Spinal cord (tissue), 10 donors: Measurements from ENCODE around the gene ZNF217. TPM values are rescaled to one million over a fixed set of nuclear protein-coding genes. Genes with fewer than 3 reads are reported as not detected.
A peak's percentile ranks its signal among the peaks of the same experiment; 100 is the strongest.
"Not testable (repeated sequence)": the region's sequence is repeated elsewhere in the genome, so short reads cannot be mapped to it uniquely, and the experiment has no call there.

Source experiments
- DNase-seq, 6 donors: peaks; one replicate each; pipeline versions ENCODE4 v3.0.0 to v3.0.0-alpha.2; 2013 to 2015; ENCODE audit warnings: low spot score in 6 of 6, low read depth in 4 of 6
- H3K27ac ChIP-seq: one replicate; pipeline ENCODE4 v1.5.1; 2013; ENCODE audit warnings: low read depth, low read length, control low read depth
- H3K27me3 ChIP-seq: one replicate; pipeline ENCODE4 v1.6.1; 2013; ENCODE audit warnings: low read length; ENCODE audit not compliant: control insufficient read depth, insufficient read depth
- H3K36me3 ChIP-seq: one replicate; pipeline ENCODE4 v1.6.1; 2013; ENCODE audit warnings: low read length; ENCODE audit not compliant: control insufficient read depth, insufficient read depth
- H3K4me1 ChIP-seq: one replicate; pipeline ENCODE4 v1.6.1; 2013; ENCODE audit warnings: low read length; ENCODE audit not compliant: control insufficient read depth, insufficient read depth
- H3K4me3 ChIP-seq: one replicate; pipeline ENCODE4 v1.5.1; 2013; ENCODE audit warnings: low read depth, low read length, control low read depth
- H3K9me3 ChIP-seq: one replicate; pipeline ENCODE4 v1.6.1; 2013; ENCODE audit warnings: low read length; ENCODE audit not compliant: control insufficient read depth, insufficient read depth
- WGBS: methylation state at CpG from one replicate; pipeline ENCODE4 v1.1.5; 2013; ENCODE audit warnings: missing lambda C conversion rate; ENCODE audit not compliant: insufficient coverage; 5-methylcytosine and 5-hydroxymethylcytosine counted together
- polyA plus RNA-seq, 2 donors: library from polyadenylated mRNA; unstranded; fragments of 120-200 nt; gene quantifications; one replicate each; pipeline ENCODE4 v1.2.1, GENCODE V29; 2013; ENCODE audit not compliant: insufficient read length in 2 of 2
- total RNA-seq, 2 donors: library from RNA; depleted of rRNA in 1 of 2; stranded (reverse); fragments of 120-200 nt in 1 of 2; fragments of >200 nt in 1 of 2; gene quantifications; one replicate each; pipeline versions ENCODE4 v1.2.3 to v1.2.4, GENCODE V29; 2013 to 2014
- donor health status: healthy.

Gene ZNF217
- total and polyA plus RNA-seq, 4 donors: 5.8 to 10.5 (median 7.2) TPM

- no peak for DNase-seq
Measured at GRCh38 chr20:53599044-53599362, 5.4 kb upstream of the ZNF217 start.

DNA sequence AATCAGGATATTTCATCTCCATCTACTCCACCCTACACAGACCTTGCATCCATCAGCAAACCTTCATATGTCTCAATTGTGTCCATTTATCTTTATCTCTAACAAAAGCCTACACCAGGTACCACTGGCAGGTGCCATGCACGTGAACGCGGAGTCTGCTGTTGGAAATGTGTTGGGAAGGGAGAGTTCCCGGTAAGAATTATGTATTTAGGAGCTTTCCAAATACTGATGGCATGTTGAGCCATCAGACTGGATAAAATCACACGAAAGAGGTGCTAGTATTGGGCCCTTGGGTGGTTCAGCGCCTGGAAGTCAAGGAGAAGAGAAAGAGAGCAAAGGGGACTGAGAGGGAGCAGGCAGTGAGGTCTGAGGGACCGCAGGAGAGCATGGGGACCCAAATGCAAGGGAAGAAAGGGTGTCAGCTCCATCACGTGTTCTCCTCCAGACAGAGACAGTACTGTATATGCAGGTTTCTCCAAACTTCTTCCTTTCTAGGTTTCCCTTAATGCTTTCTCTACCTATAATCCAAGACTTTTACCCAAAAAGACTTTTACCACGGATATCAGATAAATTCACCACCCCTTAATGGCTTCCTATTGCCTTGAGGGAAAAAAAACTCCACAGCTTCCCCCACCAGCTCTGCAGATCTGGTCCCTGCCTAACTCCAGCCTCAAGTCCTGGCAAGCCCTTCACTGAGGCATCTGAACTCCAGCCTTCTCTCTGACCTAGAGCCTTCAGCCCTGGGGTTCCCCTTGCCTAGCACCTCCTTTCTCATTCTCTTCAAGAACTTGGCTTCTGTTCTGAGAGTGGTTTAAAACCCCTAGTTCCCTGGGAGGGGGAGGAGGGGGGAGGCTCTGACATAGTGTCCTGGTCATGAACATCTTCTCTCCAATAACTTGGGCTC lies 4.8 kb upstream of the ZNF217 start:
- H3K4me1 ChIP-seq: no peaks in the 10 kb centered on the region
- no peak overlapping the region for H3K4me3 ChIP-seq
- no peaks in the 10 kb centered on the region for H3K36me3 ChIP-seq
- DNase-seq: no peak
- H3K27ac ChIP-seq: no peak overlapping the region
- no peaks in the 10 kb centered on the region for H3K9me3 ChIP-seq
- H3K27me3 ChIP-seq: no peaks in the 10 kb centered on the region
- 90% methylated on average over 8 of the region's 9 CpGs for WGBS

More at GRCh38 chr20:53599044-53599362, 5.4 kb upstream of the ZNF217 start:
- H3K9me3 ChIP-seq: no peaks in the 10 kb centered on the region
- WGBS: no CpG with 5 or more reads among the region's 2 CpGs
- no peaks in the 10 kb centered on the region for H3K36me3 ChIP-seq
- no peak overlapping the region for H3K27ac ChIP-seq
- H3K27me3 ChIP-seq: no peaks in the 10 kb centered on the region
- no peaks in the 10 kb centered on the region for H3K4me1 ChIP-seq
- H3K4me3 ChIP-seq: no peak overlapping the region

- no CpG with 5 or more reads among the region's 4 CpGs for WGBS
- Histone ChIP-seq H3K36me3 (no peaks in the 10 kb centered on the region), H3K4me1 (no peaks in the 10 kb centered on the region), H3K9me3 (no peaks in the 10 kb centered on the region), H3K27ac (peak overlapping the region; percentile 29), H3K4me3 (no peak overlapping the region), H3K27me3 (no peaks in the 10 kb centered on the region)
- DNase-seq: no peak
Measured at GRCh38 chr20:53597521-53598120, 4.0 kb upstream of the ZNF217 start.

GRCh38 chr20:53597030-53597482 lies 3.4 kb upstream of the ZNF217 start:
- Histone ChIP-seq H3K27me3 (no peaks in the 10 kb centered on the region), H3K36me3 (no peaks in the 10 kb centered on the region), H3K4me3 (no peak overlapping the region), H3K4me1 (no peaks in the 10 kb centered on the region), H3K27ac (peak overlapping the region; percentile 54), H3K9me3 (no peaks in the 10 kb centered on the region)
- no CpG with 5 or more reads among the region's 3 CpGs for WGBS
- no peak for DNase-seq

GRCh38 chr20:53596189-53597001 lies 2.8 kb upstream of the ZNF217 start:
- not testable (repeated sequence) for H3K4me1 ChIP-seq, H3K36me3 ChIP-seq, H3K9me3 ChIP-seq, H3K27me3 ChIP-seq, H3K4me3 ChIP-seq
- peak in 1 of 6 donors; percentile 51 for DNase-seq
- peak overlapping the region; percentile 54 for H3K27ac ChIP-seq
- WGBS: 60% methylated on average over 1 of the region's 12 CpGs

DNA sequence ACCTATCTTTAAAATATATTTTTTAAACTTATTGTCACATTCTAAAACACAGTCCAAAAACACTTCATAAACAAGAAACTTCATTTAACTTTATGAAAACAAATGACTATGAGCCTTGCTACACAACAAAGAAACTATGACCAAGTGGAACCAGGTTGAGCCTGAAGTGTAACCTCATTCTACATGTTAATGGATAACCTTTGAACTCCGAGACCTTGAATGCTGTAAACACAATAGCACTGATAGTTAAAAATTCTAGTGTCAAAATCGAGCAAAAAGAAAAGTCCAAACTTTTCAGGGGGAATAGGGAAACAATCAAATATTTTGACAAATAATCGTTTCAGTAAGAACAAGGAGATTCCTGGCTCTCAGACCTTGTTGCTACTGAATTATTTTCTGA lies 2.1 kb upstream of the ZNF217 start:
- DNase-seq, H3K9me3 ChIP-seq, H3K36me3 ChIP-seq, H3K4me3 ChIP-seq, H3K4me1 ChIP-seq, H3K27me3 ChIP-seq: not testable (repeated sequence)
- peak overlapping the region; percentile 3 for H3K27ac ChIP-seq
- no CpG with 5 or more reads among the region's 3 CpGs for WGBS

- DNase-seq: peak in 1 of 6 donors; percentile 53
- no peaks in the 10 kb centered on the region for H3K9me3 ChIP-seq
- peak overlapping the region; percentile 86 for H3K27ac ChIP-seq
- H3K4me1 ChIP-seq: no peaks in the 10 kb centered on the region
- H3K4me3 ChIP-seq: peak overlapping the region; percentile 81
- H3K36me3 ChIP-seq: no peaks in the 10 kb centered on the region
- WGBS: 10% methylated on average over 4 of the region's 7 CpGs
- no peaks in the 10 kb centered on the region for H3K27me3 ChIP-seq
Measured at GRCh38 chr20:53595018-53595378, 1.4 kb upstream of the ZNF217 start.

- Histone ChIP-seq H3K27me3 (no peaks in the 10 kb centered on the region), H3K36me3 (no peaks in the 10 kb centered on the region), H3K4me1 (no peaks in the 10 kb centered on the region), H3K4me3 (peak overlapping the region; percentile 81), H3K27ac (peak overlapping the region; percentile 86), H3K9me3 (no peaks in the 10 kb centered on the region)
- under 1% methylated on average over 80 of the region's 110 CpGs for WGBS
- DNase-seq: peak in 5 of 6 donors; percentile 81 to 97 (median 91)
Measured at GRCh38 chr20:53594068-53595017, 704 bp upstream of the ZNF217 start.

DNA sequence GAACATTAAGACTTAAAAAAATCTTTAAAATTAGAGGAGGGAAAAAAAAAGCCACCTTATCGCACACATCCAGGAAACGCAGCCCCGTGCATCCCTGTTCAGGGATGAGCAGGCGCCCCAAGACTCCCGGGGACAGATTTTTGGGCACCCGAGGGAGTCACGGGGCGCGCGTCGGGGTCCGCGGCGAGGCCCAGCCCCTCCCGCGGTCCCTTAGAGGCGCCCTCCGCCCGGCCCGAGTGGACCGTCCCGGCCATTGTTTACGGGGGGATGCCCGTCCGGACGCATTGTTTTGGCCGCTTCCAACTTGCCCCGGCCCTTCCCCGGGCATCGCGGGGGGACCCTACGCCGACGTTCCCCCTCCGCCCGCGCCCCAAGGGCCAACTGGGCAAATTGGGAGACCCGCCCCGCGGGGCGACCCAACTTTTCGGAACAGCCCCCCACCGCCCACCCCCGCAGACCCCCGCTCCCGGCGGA lies 610 bp downstream of the ZNF217 start:
- Histone ChIP-seq H3K27ac (peak overlapping the region; percentile 83), H3K4me3 (peak overlapping the region; percentile 66), H3K27me3 (no peaks in the 10 kb centered on the region), H3K36me3 (no peaks in the 10 kb centered on the region), H3K4me1 (no peaks in the 10 kb centered on the region), H3K9me3 (no peaks in the 10 kb centered on the region)
- DNase-seq: peak in 1 of 6 donors; percentile 53
- 0% methylated on average over 29 of the region's 47 CpGs for WGBS
